ENCODE data around the gene ABCG1.

Gene ABCG1

GRCh38 chr21:42293649-42294272, 74.8 kb downstream of the ABCG1 start:
- no peak for DNase-seq (ENCODE audit: extremely low spot score)
- ChIA-PET CTCF (no interaction called here), POLR2A (no interaction called here)
- TF ChIP-seq BHLHE40 (IDR thresholded peaks at IDR 0.05; ENCODE audit: borderline replicate concordance), result no peak
- TF ChIP-seq SUZ12 (IDR thresholded peaks at IDR 0.05), result no peak
- no peak for TF ChIP-seq FOXA1 (IDR thresholded peaks at IDR 0.05)
- no peak for TF ChIP-seq ARNT (IDR thresholded peaks at IDR 0.05)
- no peak for TF ChIP-seq LEF1 (IDR thresholded peaks at IDR 0.05; ENCODE audit: borderline replicate concordance)
- TF ChIP-seq L3MBTL2 (conservative IDR thresholded peaks at IDR 0.05), result no peak
- no peak for TF ChIP-seq ZNF384 (IDR thresholded peaks at IDR 0.05)
- TF ChIP-seq FOXM1 (IDR thresholded peaks at IDR 0.05; ENCODE audit: borderline replicate concordance), result no peak
- TF ChIP-seq TARDBP (IDR thresholded peaks at IDR 0.05), result no peak
- TF ChIP-seq CTBP1 (IDR thresholded peaks at IDR 0.05; ENCODE audit: borderline replicate concordance), result no peak

GRCh38 chr21:42294273-42294880, 75.4 kb downstream of the ABCG1 start:
- DNase-seq (ENCODE audit: extremely low spot score), result no peak
- ChIA-PET POLR2A (no interaction called here), CTCF (no interaction called here)
- TF ChIP-seq PKNOX1 (IDR thresholded peaks at IDR 0.05) (no peak), L3MBTL2 (conservative IDR thresholded peaks at IDR 0.05) (no peak), SP1 (IDR thresholded peaks at IDR 0.05) (no peak), NFRKB (IDR thresholded peaks at IDR 0.05) (no peak), FOXA1 (IDR thresholded peaks at IDR 0.05) (no peak), ZNF384 (IDR thresholded peaks at IDR 0.05) (no peak)

GRCh38 chr21:42295845-42296244, 76.9 kb downstream of the ABCG1 start:
- ChIA-PET POLR2A (no interaction called here), CTCF (interaction anchor here (1.1 kb wide), 1 partner anchor 15 kb away, joined by 4 read pairs; no protein-coding TSS in a partner anchor)
- TF ChIP-seq PKNOX1 (IDR thresholded peaks at IDR 0.05), result no peak
- no peak for TF ChIP-seq ZNF384 (IDR thresholded peaks at IDR 0.05)
- TF ChIP-seq SP1 (IDR thresholded peaks at IDR 0.05), result no peak
- TF ChIP-seq ARNT (IDR thresholded peaks at IDR 0.05), result no peak
- no peak for TF ChIP-seq FOXK2 (IDR thresholded peaks at IDR 0.05)
- TF ChIP-seq TARDBP (IDR thresholded peaks at IDR 0.05), result no peak
- TF ChIP-seq FOXM1 (IDR thresholded peaks at IDR 0.05; ENCODE audit: borderline replicate concordance), result no peak
- TF ChIP-seq SUZ12 (IDR thresholded peaks at IDR 0.05), result no peak
- TF ChIP-seq L3MBTL2 (conservative IDR thresholded peaks at IDR 0.05), result no peak
- no peak for TF ChIP-seq ELF4 (IDR thresholded peaks at IDR 0.05)
- TF ChIP-seq BHLHE40 (IDR thresholded peaks at IDR 0.05; ENCODE audit: borderline replicate concordance), result no peak
- no peak for TF ChIP-seq NFRKB (IDR thresholded peaks at IDR 0.05)
- no peak for TF ChIP-seq FOXA1 (IDR thresholded peaks at IDR 0.05)
- TF ChIP-seq HDGF (IDR thresholded peaks at IDR 0.05; ENCODE audit: borderline replicate concordance), result no peak
- no peak for TF ChIP-seq CTBP1 (IDR thresholded peaks at IDR 0.05; ENCODE audit: borderline replicate concordance)
- no peak for TF ChIP-seq LEF1 (IDR thresholded peaks at IDR 0.05; ENCODE audit: borderline replicate concordance)
- DNase-seq (ENCODE audit: extremely low spot score), result no peak

GRCh38 chr21:42296501-42296900, 77.6 kb downstream of the ABCG1 start:
- POLR2A ChIA-PET, result no interaction called here
- TF ChIP-seq TARDBP (IDR thresholded peaks at IDR 0.05), result no peak
- TF ChIP-seq CTBP1 (IDR thresholded peaks at IDR 0.05; ENCODE audit: borderline replicate concordance), result no peak
- TF ChIP-seq SP1 (IDR thresholded peaks at IDR 0.05), result no peak
- TF ChIP-seq FOXA1 (IDR thresholded peaks at IDR 0.05), result no peak
- TF ChIP-seq L3MBTL2 (conservative IDR thresholded peaks at IDR 0.05), result no peak
- no peak for TF ChIP-seq SUZ12 (IDR thresholded peaks at IDR 0.05)
- TF ChIP-seq FOXK2 (IDR thresholded peaks at IDR 0.05), result no peak
- no peak for TF ChIP-seq ARNT (IDR thresholded peaks at IDR 0.05)
- TF ChIP-seq FOXM1 (IDR thresholded peaks at IDR 0.05; ENCODE audit: borderline replicate concordance), result no peak
- no peak for TF ChIP-seq HDGF (IDR thresholded peaks at IDR 0.05; ENCODE audit: borderline replicate concordance)
- TF ChIP-seq LEF1 (IDR thresholded peaks at IDR 0.05; ENCODE audit: borderline replicate concordance), result no peak
- TF ChIP-seq PKNOX1 (IDR thresholded peaks at IDR 0.05), result no peak
- CTCF ChIA-PET, result interaction anchor here (0.9 kb wide), 1 partner anchor 14 kb away, joined by 3 read pairs; no protein-coding TSS in a partner anchor
- DNase-seq (ENCODE audit: extremely low spot score), result no peak

- POLR2A ChIA-PET, result no interaction called here
- no peak for DNase-seq (ENCODE audit: extremely low spot score)
- no peak for TF ChIP-seq L3MBTL2 (conservative IDR thresholded peaks at IDR 0.05)
- TF ChIP-seq TARDBP (IDR thresholded peaks at IDR 0.05), result no peak
- no peak for TF ChIP-seq LEF1 (IDR thresholded peaks at IDR 0.05; ENCODE audit: borderline replicate concordance)
- no peak for TF ChIP-seq CTBP1 (IDR thresholded peaks at IDR 0.05; ENCODE audit: borderline replicate concordance)
- no peak for TF ChIP-seq FOXA1 (IDR thresholded peaks at IDR 0.05)
- no peak for TF ChIP-seq ZNF384 (IDR thresholded peaks at IDR 0.05)
- TF ChIP-seq HDGF (IDR thresholded peaks at IDR 0.05; ENCODE audit: borderline replicate concordance), result no peak
- TF ChIP-seq BHLHE40 (IDR thresholded peaks at IDR 0.05; ENCODE audit: borderline replicate concordance), result no peak
- TF ChIP-seq FOXM1 (IDR thresholded peaks at IDR 0.05; ENCODE audit: borderline replicate concordance), result no peak
- no peak for TF ChIP-seq PKNOX1 (IDR thresholded peaks at IDR 0.05)
- CTCF ChIA-PET, result interaction anchor here (0.9 kb wide), 1 partner anchor 13 kb away, joined by 3 read pairs; no protein-coding TSS in a partner anchor
These were observed 78.4 kb downstream of the ABCG1 start for GRCh38 chr21:42297377-42297776.

All from HEK293T (cell line).